ENCODE results near the gene DUXA.
"Not testable (repeated sequence)": the region's sequence is repeated elsewhere in the genome, so short reads cannot be mapped to it uniquely, and the experiment has no call there.

Gene DUXA

GRCh38 chr19:57152921-57153320 lies 14.4 kb downstream of the DUXA start:
- peaks cover 13% of the 10 kb centered on the region for H3K9me3 ChIP-seq (ENCODE audit: control insufficient read depth, low read length)
- 78% methylated on average over 5 of the region's 5 CpGs for WGBS
- no peak overlapping the region for H2BK12ac ChIP-seq (ENCODE audit: low read length in 2 of 2)

GRCh38 chr19:57141699-57142098 lies 25.6 kb downstream of the DUXA start:
- peaks cover 15% of the 10 kb centered on the region for H3K9me3 ChIP-seq (ENCODE audit: control insufficient read depth, low read length)
- no peak overlapping the region for H2BK120ac ChIP-seq (ENCODE audit: low read depth, low read length)
- no peak overlapping the region for H3K23ac ChIP-seq (ENCODE audit: low read length in 2 of 2)
- no peak overlapping the region for H2BK12ac ChIP-seq (ENCODE audit: low read length in 2 of 2)
- 74% methylated on average over 4 of the region's 4 CpGs for WGBS
- no peak overlapping the region for H3K14ac ChIP-seq (ENCODE audit: low read length in 2 of 2)
- DNase-seq: no peak
- no peak overlapping the region for H3K4me3 ChIP-seq (ENCODE audit: insufficient read depth in 1 of 2, low read depth in 1 of 2, low read length in 2 of 2)
- no peaks in the 10 kb centered on the region for H3K36me3 ChIP-seq (ENCODE audit: control insufficient read depth in 1 of 2, insufficient read depth in 2 of 2, low read depth in 1 of 2, low read length in 2 of 2)
- no peak overlapping the region for H3K9ac ChIP-seq (ENCODE audit: low read length)
- H3K27ac ChIP-seq (ENCODE audit: low read length, poor library complexity, severe bottlenecking): no peak overlapping the region
- no peak overlapping the region for H4K8ac ChIP-seq (ENCODE audit: low read length)
- no peak overlapping the region for H3K4ac ChIP-seq (ENCODE audit: low read depth in 1 of 2, low read length in 2 of 2)
- no peak overlapping the region for H4K91ac ChIP-seq (ENCODE audit: low read length)
- no peak overlapping the region for H2AFZ ChIP-seq (ENCODE audit: low read depth, low read length)
- no peaks in the 10 kb centered on the region for H3K27me3 ChIP-seq (ENCODE audit: control insufficient read depth in 1 of 2, insufficient read depth in 1 of 2, low read length in 2 of 2)
- H3K4me2 ChIP-seq (ENCODE audit: low read length, poor library complexity, severe bottlenecking): no peak overlapping the region
- H3K79me1 ChIP-seq (replicated peaks; ENCODE audit: low read length, poor library complexity, severe bottlenecking): no peaks in the 10 kb centered on the region
- no peak overlapping the region for H2BK5ac ChIP-seq (ENCODE audit: low read depth, low read length, poor library complexity, severe bottlenecking)
- no peak overlapping the region for H3K18ac ChIP-seq (ENCODE audit: low read depth in 1 of 2, low read length in 2 of 2)
- no peak overlapping the region for H2BK15ac ChIP-seq (ENCODE audit: low read depth, poor library complexity, severe bottlenecking)
- no peak overlapping the region for H2AK5ac ChIP-seq (ENCODE audit: low read length, severe bottlenecking)
- H3K4me1 ChIP-seq (ENCODE audit: control insufficient read depth, insufficient read depth, low read depth, low read length): no peaks in the 10 kb centered on the region

More at GRCh38 chr19:57152921-57153320, 14.4 kb downstream of the DUXA start:
- Histone ChIP-seq H2BK15ac (ENCODE audit: low read depth, poor library complexity, severe bottlenecking) (no peak overlapping the region), H3K79me1 (replicated peaks; ENCODE audit: low read length, poor library complexity, severe bottlenecking) (no peaks in the 10 kb centered on the region), H3K36me3 (ENCODE audit: control insufficient read depth in 1 of 2, insufficient read depth in 2 of 2, low read depth in 1 of 2, low read length in 2 of 2) (no peaks in the 10 kb centered on the region), H4K91ac (ENCODE audit: low read length) (no peak overlapping the region), H2AK5ac (ENCODE audit: low read length, severe bottlenecking) (no peak overlapping the region), H4K8ac (ENCODE audit: low read length) (no peak overlapping the region), H3K27me3 (ENCODE audit: control insufficient read depth in 1 of 2, insufficient read depth in 1 of 2, low read length in 2 of 2) (no peaks in the 10 kb centered on the region), H3K14ac (ENCODE audit: low read length in 2 of 2) (no peak overlapping the region), H3K4me1 (ENCODE audit: control insufficient read depth, insufficient read depth, low read depth, low read length) (no peaks in the 10 kb centered on the region), H3K4me2 (ENCODE audit: low read length, poor library complexity, severe bottlenecking) (no peak overlapping the region), H2BK120ac (ENCODE audit: low read depth, low read length) (no peak overlapping the region), H3K4ac (ENCODE audit: low read depth in 1 of 2, low read length in 2 of 2) (no peak overlapping the region), H3K9ac (ENCODE audit: low read length) (no peak overlapping the region), H3K23ac (ENCODE audit: low read length in 2 of 2) (no peak overlapping the region), H3K4me3 (ENCODE audit: insufficient read depth in 1 of 2, low read depth in 1 of 2, low read length in 2 of 2) (no peak overlapping the region), H3K18ac (ENCODE audit: low read depth in 1 of 2, low read length in 2 of 2) (no peak overlapping the region), H2BK5ac (ENCODE audit: low read depth, low read length, poor library complexity, severe bottlenecking) (no peak overlapping the region), H2AFZ (ENCODE audit: low read depth, low read length) (no peak overlapping the region), H3K27ac (ENCODE audit: low read length, poor library complexity, severe bottlenecking) (no peak overlapping the region)
- no peak for DNase-seq

- Histone ChIP-seq H2AK5ac (ENCODE audit: low read length, severe bottlenecking) (no peak overlapping the region), H3K4me1 (ENCODE audit: control insufficient read depth, insufficient read depth, low read depth, low read length) (no peaks in the 10 kb centered on the region), H4K8ac (ENCODE audit: low read length) (no peak overlapping the region), H3K4me2 (ENCODE audit: low read length, poor library complexity, severe bottlenecking) (no peak overlapping the region), H3K9me3 (ENCODE audit: control insufficient read depth, low read length) (peaks cover 38% of the 10 kb centered on the region), H3K9ac (ENCODE audit: low read length) (no peak overlapping the region), H2BK5ac (ENCODE audit: low read depth, low read length, poor library complexity, severe bottlenecking) (no peak overlapping the region), H3K18ac (ENCODE audit: low read depth in 1 of 2, low read length in 2 of 2) (no peak overlapping the region), H3K27me3 (ENCODE audit: control insufficient read depth in 1 of 2, insufficient read depth in 1 of 2, low read length in 2 of 2) (no peaks in the 10 kb centered on the region), H3K14ac (ENCODE audit: low read length in 2 of 2) (no peak overlapping the region), H3K23ac (ENCODE audit: low read length in 2 of 2) (no peak overlapping the region), H3K4ac (ENCODE audit: low read depth in 1 of 2, low read length in 2 of 2) (no peak overlapping the region), H2BK120ac (ENCODE audit: low read depth, low read length) (no peak overlapping the region), H2AFZ (ENCODE audit: low read depth, low read length) (no peak overlapping the region), H3K27ac (ENCODE audit: low read length, poor library complexity, severe bottlenecking) (no peak overlapping the region), H3K36me3 (ENCODE audit: control insufficient read depth in 1 of 2, insufficient read depth in 2 of 2, low read depth in 1 of 2, low read length in 2 of 2) (no peaks in the 10 kb centered on the region), H2BK15ac (ENCODE audit: low read depth, poor library complexity, severe bottlenecking) (no peak overlapping the region), H2BK12ac (ENCODE audit: low read length in 2 of 2) (no peak overlapping the region), H4K91ac (ENCODE audit: low read length) (no peak overlapping the region), H3K79me1 (replicated peaks; ENCODE audit: low read length, poor library complexity, severe bottlenecking) (no peaks in the 10 kb centered on the region), H3K4me3 (ENCODE audit: insufficient read depth in 1 of 2, low read depth in 1 of 2, low read length in 2 of 2) (no peak overlapping the region)
- DNase-seq: no peak
- 95% methylated on average over 5 of the region's 6 CpGs for WGBS
Observed at GRCh38 chr19:57135797-57136196, 31.5 kb downstream of the DUXA start.

GRCh38 chr19:57127403-57127802 lies 39.9 kb downstream of the DUXA start:
- WGBS: 72% methylated on average over 3 of the region's 3 CpGs
- H3K9me3 ChIP-seq (ENCODE audit: control insufficient read depth, low read length): peaks cover 45% of the 10 kb centered on the region
- H4K8ac ChIP-seq (ENCODE audit: low read length); H3K4me3 ChIP-seq (ENCODE audit: insufficient read depth in 1 of 2, low read depth in 1 of 2, low read length in 2 of 2); H3K4me2 ChIP-seq (ENCODE audit: low read length, poor library complexity, severe bottlenecking); H3K36me3 ChIP-seq (ENCODE audit: control insufficient read depth in 1 of 2, insufficient read depth in 2 of 2, low read depth in 1 of 2, low read length in 2 of 2); H3K4me1 ChIP-seq (ENCODE audit: control insufficient read depth, insufficient read depth, low read depth, low read length); H4K91ac ChIP-seq (ENCODE audit: low read length); H2AK5ac ChIP-seq (ENCODE audit: low read length, severe bottlenecking); DNase-seq; H2BK120ac ChIP-seq (ENCODE audit: low read depth, low read length); H3K27ac ChIP-seq (ENCODE audit: low read length, poor library complexity, severe bottlenecking); H3K14ac ChIP-seq (ENCODE audit: low read length in 2 of 2); H3K4ac ChIP-seq (ENCODE audit: low read depth in 1 of 2, low read length in 2 of 2); H3K18ac ChIP-seq (ENCODE audit: low read depth in 1 of 2, low read length in 2 of 2); H3K79me1 ChIP-seq (replicated peaks; ENCODE audit: low read length, poor library complexity, severe bottlenecking); H2BK12ac ChIP-seq (ENCODE audit: low read length in 2 of 2); H2BK5ac ChIP-seq (ENCODE audit: low read depth, low read length, poor library complexity, severe bottlenecking); H3K27me3 ChIP-seq (ENCODE audit: control insufficient read depth in 1 of 2, insufficient read depth in 1 of 2, low read length in 2 of 2); H2BK15ac ChIP-seq (ENCODE audit: low read depth, poor library complexity, severe bottlenecking); H3K9ac ChIP-seq (ENCODE audit: low read length); H2AFZ ChIP-seq (ENCODE audit: low read depth, low read length); H3K23ac ChIP-seq (ENCODE audit: low read length in 2 of 2): not testable (repeated sequence)

Measured in mesenchymal stem cell (in vitro differentiated cells and primary cell).